Cerebellar nuclear complex (tissue), 1 donor: ENCODE measurements around the gene NPEPPS.

ENCODE experiments used
- DNase-seq, 2 experiments: peaks; one replicate each; lab custom pipeline; 2025; lab: John Stamatoyannopoulos, UW

The NPEPPS gene

DNA sequence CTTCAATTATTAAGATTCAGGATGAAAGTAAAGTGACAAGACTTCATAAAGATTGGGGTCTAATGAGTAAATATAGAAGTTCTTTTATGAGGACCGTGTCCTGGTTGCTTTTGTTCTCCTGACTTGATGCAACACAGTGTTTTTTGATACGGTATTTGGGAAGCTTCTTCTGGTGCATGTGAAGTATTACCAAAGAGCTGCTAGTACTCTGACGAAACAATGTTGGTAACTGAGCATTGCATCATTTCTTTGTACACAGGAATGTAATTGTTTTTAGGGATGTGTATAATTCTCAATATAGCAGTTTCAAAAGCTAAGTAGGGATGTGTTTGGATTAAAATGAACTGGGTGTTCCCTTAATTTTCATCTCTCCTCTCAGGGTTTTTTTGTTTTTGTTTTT lies 134.7 kb downstream of the NPEPPS start:
- no peak for DNase-seq

DNA sequence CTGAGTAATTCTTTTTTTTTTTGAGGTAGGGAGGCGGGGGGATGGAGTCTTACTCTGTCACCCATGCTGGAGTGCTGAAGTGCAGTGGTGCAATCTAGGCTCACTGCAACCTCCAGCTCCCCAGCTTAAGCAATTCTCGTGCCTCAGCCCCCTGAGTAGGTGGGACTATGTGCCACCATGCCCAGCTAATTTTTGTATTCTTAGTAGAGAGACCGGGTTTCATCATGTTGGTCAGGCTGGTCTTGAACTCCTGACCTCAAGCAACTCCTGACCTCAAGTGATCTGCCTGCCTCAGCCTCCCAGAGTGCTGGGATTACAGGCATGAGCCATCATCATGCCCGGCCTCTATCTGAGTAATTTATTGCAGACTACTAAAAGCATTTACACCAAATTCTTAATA lies 138.2 kb downstream of the NPEPPS start:
- DNase-seq = no peak

DNA sequence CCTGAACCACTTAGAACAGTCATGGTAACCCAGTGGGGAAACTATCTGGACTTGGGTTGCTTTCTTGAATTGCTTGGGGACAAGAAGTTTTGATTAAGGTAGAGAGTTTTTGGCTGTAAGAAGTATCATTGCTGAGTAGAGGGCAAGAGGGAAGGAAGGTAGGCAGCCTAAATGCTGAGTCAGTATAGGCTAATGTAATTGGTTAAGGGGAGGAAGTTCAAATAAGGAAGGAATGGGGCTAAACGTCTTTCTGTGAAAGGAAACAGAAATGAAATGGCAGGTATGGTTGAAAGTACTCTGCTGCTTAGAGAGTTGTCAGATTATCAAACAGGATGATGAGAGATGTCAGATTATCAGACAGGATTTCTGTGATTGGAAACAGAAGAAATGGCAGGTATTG lies 139.2 kb downstream of the NPEPPS start:
- no peak for DNase-seq
